HG02884 (cell line): ENCODE measurements around the gene ATP2A2.
"Not testable (repeated sequence)": the region's sequence is repeated elsewhere in the genome, so short reads cannot be mapped to it uniquely, and the experiment has no call there.

Source experiments
- ATAC-seq: cut with Tn5 transposase; IDR thresholded peaks from one replicate; pipeline ENCODE4 v1.9.1; 2021; ENCODE audit warnings: mild to moderate bottlenecking, moderate library complexity; ENCODE audit not compliant: unreplicated experiment

ATP2A2 gene

GRCh38 chr12:110340261-110340660 lies 59.2 kb downstream of the ATP2A2 start:
- ATAC-seq, result not testable (repeated sequence)

GRCh38 chr12:110340706-110341105 lies 59.7 kb downstream of the ATP2A2 start:
- ATAC-seq, result no peak

- no peak for ATAC-seq
Measured at GRCh38 chr12:110342157-110342556, 61.1 kb downstream of the ATP2A2 start.

- ATAC-seq, result no peak
Measured at GRCh38 chr12:110343114-110343513, 62.1 kb downstream of the ATP2A2 start.

- ATAC-seq, result no peak
Measured at GRCh38 chr12:110343736-110344555, 62.9 kb downstream of the ATP2A2 start.

GRCh38 chr12:110344657-110345056 lies 63.6 kb downstream of the ATP2A2 start:
- ATAC-seq, result no peak

GRCh38 chr12:110345176-110345661 lies 64.2 kb downstream of the ATP2A2 start:
- no peak for ATAC-seq

- ATAC-seq, result no peak
Measured at GRCh38 chr12:110345963-110346362, 64.9 kb downstream of the ATP2A2 start.

GRCh38 chr12:110347767-110348166 lies 66.7 kb downstream of the ATP2A2 start:
- ATAC-seq, result no peak

- no peak for ATAC-seq
Measured at GRCh38 chr12:110348431-110349059, 67.5 kb downstream of the ATP2A2 start.

GRCh38 chr12:110349096-110349495 lies 68.0 kb downstream of the ATP2A2 start:
- ATAC-seq, result no peak

GRCh38 chr12:110349514-110350151 lies 68.6 kb downstream of the ATP2A2 start:
- ATAC-seq, result no peak

- ATAC-seq, result no peak
Measured at GRCh38 chr12:110351119-110351518, 70.1 kb downstream of the ATP2A2 start.

GRCh38 chr12:110352401-110352800 lies 71.4 kb downstream of the ATP2A2 start:
- ATAC-seq, result no peak

GRCh38 chr12:110353211-110353965 lies 72.3 kb downstream of the ATP2A2 start:
- ATAC-seq, result no peak

- ATAC-seq, result no peak
Measured at GRCh38 chr12:110354172-110354780, 73.2 kb downstream of the ATP2A2 start.

GRCh38 chr12:110355073-110355472 lies 74.0 kb downstream of the ATP2A2 start:
- ATAC-seq, result no peak

GRCh38 chr12:110358384-110359097 lies 77.5 kb downstream of the ATP2A2 start:
- ATAC-seq, result not testable (repeated sequence)

GRCh38 chr12:110361216-110361615 lies 80.2 kb downstream of the ATP2A2 start:
- ATAC-seq, result no peak
